SKM-1 (cell line): ENCODE data around the gene SYNJ1.
"Not testable (repeated sequence)": the region's sequence is repeated elsewhere in the genome, so short reads cannot be mapped to it uniquely, and the experiment has no call there.

Source experiments
- DNase-seq: peaks from one replicate; lab custom pipeline; 2025; ENCODE audit not compliant: unreplicated experiment; lab: John Stamatoyannopoulos, UW

Gene SYNJ1

DNA sequence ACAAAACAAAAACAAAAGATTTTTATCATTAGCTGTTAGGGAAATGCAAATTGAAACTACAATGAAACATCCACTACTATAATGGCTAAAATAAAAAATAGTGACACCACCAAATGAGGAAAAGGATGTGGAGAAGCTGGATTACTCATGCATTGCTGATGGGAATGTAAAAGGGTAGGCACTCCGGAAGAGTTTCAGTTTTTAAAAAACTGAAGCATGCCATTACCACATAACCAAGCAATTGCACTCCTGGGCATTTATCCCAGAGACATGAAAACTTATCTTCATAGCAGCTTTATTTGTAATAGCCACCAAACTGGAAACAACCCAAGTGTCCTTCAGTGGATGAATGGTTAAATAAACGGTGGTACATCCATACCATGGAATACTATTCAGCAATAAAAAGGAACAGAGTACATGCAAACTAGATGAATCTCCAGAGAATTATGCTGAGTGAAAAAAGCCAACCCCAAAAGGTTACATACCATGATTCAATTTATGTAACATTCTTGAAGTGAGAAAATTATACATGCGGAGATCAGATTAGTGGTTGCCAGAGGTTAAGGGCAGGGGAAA lies 101.1 kb downstream of the SYNJ1 start:
- no peak for DNase-seq

DNA sequence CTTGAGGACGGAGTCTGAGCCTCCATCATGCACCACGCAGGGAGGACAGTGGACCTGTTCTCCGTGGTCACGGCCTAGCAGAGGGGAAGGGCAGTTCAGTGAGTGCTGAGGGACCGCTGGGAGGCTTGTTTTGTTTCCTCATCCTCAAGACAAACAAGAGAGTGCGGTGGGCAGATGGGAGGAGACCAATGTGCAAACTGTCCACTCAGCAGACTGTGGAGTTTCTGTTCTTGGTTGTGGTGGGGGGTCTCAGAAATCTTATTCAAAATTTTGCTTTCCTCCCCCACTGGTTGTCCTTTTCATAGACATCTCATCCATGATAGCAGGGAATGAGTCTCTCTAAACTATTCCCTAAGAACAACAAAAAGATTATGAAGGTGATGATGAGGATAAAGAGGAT lies 109.6 kb downstream of the SYNJ1 start:
- DNase-seq: not testable (repeated sequence)

DNA sequence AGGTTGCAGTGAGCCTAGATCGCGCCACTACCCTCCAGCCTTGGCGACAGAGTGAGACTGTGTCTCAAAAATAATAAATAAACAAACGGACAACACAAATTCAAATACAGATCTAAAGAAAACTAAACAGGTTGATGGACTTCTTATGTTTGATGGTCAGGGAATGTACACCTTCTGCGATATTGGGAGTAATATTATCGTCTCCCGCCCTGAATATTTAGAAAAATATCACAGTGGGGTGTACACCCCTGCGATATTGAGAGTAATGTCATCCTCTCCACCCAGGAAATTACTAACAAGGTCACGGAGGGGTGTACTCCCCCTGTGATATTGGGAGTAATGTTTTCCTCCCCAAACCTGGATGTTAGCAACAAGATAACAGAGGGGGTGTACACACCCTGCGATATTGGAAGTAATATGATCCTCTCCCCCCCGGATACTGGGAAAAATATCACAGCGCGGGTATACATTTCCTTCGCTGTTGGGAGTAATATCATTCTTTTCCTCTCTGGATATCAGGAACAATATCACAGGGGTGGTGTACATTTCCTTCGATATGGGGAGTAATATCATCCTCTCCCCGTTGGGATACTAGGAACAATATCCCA lies 114.3 kb downstream of the SYNJ1 start:
- DNase-seq: no peak

DNA sequence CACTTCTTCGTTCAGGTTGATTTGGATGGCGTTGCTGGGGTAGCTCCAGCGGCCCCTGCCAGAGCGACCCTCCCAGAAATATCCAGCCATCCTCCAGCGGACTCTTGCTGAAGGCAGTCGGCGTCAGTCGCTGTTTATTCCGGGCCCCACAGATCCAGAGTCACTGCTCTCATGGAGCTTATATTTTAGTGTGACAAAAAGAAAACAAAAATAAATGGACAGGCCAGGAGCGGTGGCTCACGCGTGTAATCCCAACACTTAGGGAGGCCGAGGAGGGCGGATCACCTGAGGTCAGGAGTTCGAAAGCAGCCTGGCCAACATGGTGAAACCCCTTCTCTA lies 114.8 kb downstream of the SYNJ1 start:
- no peak for DNase-seq

DNA sequence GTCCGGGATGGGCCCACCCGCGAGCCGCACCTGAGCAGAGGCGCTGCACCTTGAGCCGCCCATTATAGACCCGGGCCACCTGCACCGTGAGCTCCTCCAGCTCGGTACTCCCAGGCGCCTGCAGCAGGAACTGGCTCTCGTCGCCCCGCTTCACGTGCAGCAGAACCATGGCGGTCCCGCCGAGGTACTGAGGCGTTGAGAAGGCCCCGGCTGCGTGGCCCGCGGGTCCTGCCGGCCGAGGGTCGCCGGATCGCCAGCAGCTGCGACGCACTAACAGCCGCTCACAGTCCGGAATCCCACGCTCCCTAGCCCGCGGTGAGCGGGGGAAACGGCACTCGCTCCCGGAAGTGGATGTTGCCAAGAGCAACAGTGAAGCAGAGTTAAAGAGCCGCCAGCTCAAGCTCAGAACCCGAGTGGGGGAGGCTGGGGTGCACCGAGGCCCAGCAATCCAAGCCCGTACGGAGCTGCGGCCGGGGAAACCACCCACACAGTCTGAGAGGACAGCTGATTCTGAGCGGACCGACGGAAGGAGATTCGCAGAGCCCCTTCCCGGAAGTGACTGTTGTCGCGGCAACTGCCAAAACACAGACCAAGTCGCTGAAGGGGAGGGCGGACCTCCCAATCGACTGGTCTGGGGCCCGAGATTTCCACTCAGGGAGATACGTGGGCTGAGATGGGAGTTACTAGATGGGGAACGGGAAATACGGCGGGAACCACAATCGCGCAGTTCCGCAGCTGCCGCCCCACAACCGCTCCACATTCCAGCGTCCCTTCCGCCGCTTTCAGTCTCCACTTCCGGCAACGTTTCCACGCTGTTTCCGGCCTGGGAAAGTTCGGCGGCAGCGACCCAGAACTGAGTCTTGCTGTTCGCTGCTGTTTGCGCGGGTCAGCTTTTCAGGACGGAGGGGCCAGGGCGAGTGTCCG lies 115.5 kb downstream of the SYNJ1 start, which contains the start of gene CFAP298:
TSS of gene CFAP298 (minus strand) at position 303 of the 924 bp plus-strand sequence. CDS start at position 169, 134 bp downstream.
- peak; percentile 85 for DNase-seq

DNA sequence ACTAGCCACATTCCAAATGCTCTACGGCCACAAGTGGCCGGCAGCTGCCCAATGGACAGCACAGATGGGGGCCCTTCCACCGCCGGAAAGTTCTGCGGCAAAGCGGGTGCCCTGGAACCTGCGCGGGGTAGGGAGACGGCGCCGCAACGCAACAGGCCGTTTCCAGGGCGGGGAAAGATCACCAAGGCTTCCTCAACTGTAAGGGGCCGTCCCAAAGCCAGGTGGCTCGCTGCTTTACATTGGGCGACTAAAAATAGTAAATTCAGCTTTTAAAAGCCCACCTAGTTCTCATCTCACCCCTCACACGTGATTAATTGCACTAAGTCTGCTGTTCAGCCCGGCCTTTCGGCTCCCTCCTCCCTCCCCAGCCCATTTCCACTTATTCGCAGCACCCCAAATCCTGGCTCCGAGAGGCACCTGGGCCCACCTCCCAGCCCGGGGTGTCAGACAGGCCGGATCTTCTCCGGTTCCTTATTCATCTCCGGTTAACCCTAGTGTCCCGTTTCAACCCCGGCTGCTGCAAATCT lies 116.3 kb downstream of the SYNJ1 start:
- DNase-seq: peak; percentile 6

DNA sequence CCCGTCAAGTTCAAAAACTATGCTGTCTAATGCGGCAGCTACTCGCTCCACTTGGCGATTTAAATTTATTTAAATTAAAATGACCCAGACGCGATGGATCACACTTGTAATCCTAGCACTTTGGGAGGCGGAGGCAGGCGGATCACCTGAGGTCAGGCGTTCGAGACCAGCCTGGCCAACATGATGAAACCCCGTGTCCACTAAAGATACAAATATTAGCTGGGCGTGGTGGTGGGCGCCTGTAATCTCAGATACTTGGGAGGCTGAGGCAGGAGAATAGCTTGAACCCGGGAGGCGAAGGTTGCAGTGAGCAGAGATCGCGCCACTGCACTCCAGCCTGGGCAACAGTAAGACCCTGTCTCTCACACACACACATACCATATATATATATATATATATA lies 116.9 kb downstream of the SYNJ1 start:
- DNase-seq: not testable (repeated sequence)

DNA sequence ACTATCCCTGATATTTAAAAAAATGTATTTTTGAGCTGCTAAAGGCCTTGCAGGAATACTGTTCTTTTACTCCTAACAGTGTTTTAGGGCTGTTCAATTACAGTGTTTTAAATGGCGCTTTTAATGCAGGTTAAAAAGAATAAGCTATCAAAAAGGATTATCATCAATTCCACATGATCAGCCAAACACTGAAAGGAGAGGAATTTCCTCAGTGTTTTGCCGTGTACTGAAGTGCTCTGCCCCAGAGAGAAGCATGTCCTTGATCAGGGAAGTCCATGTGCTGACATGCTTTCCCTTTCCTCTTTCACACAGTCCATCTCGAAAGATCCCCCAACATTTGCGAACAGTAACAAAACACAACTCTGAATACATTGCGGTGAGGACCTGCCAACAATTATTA lies 119.0 kb downstream of the SYNJ1 start:
- DNase-seq: no peak

DNA sequence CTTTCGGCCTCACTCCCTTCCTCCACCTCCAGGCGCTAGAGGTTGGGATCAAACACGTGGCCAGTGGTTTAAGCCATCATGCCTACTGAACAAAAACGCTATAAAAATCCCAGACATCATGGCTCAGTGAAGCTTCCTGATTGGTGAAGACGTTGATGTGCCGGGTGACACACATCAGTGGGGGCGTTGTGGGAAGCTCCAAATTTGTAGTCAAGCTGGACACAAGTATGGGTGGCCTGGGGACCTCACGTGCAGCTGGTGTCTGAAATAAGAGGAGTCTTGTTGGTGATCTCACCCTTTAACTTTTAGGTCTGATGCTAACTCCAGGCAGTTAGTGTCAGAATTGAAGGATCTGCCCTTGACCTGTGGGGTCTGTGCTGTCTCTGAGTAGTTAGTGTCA lies 122.3 kb downstream of the SYNJ1 start:
- no peak for DNase-seq

DNA sequence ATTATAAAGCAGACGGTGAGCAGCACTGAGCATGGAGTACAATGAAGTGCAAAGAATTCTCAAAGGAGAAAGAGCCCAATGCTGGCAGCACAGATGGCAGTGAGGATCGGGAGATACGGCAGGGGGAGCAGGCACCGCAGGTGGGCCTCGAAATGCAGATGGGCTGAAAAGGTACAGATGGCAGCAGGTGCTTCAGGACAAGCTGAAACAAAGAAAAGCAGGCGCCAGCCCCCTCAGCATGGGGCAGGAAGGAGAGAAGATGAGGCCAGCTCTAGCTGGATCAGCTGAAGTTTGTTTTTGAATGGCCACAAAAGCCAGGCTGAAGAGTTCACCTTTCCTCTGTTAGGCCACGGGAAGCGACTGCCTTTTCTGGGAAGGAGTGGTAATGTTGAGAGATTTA lies 123.3 kb downstream of the SYNJ1 start:
- DNase-seq: no peak

DNA sequence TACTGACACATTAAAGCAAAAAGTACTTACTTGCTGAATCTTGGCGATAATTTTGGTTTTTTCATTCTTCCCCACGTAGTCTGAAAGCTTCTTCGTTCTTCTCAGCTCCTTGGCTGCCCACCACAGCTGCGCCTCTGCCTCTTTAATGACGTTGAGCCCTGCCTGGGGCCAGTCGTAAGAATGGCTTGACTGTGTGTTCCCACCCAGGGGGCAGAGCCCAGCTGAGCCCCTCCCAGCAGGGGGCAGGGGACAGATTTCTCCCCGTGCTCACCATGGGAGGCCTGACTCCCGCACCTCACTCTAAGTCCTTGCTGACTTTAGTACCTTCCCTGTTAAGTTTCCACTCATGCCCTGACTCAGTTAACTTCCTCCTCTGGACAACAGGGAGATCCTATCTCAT lies 124.7 kb downstream of the SYNJ1 start:
- DNase-seq: no peak

DNA sequence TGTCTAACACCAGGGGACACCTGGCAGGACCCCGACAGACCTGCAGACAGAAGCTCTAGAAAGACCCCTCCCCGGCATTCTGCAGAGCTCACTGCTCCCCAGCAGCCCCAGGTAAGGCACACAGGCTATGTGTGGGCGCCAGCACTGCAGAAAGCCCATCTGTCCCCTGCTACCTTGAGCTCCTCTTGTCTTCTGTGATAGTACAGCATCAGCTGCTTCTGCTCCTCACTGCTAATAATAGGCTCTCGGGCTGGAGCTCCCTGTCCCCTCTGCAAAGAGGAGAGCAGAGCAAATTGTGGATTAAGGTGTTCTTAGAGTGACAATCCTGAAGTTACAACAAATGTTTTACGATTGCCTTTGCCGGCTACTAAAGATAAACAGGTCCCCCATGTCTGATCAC lies 125.7 kb downstream of the SYNJ1 start:
- DNase-seq: no peak

DNA sequence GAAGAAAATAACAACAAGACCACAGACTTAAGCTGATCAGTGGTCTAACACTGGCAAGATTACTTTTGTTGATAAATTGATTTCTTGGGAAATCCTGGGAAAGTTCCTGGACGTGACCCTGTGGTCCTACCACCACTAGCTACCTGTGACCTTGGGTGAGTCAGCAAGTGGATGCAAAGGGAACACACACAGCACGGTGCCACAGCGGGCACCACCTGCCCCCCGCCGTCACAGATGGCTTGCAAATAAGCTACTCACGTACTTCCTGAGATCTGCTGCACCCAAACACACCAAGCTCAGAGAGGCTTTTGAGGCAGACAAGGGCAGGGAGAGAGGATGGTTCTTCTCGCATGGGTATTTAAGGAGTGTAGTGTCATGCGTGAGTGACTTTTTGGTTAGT lies 128.3 kb downstream of the SYNJ1 start:
- DNase-seq: no peak

DNA sequence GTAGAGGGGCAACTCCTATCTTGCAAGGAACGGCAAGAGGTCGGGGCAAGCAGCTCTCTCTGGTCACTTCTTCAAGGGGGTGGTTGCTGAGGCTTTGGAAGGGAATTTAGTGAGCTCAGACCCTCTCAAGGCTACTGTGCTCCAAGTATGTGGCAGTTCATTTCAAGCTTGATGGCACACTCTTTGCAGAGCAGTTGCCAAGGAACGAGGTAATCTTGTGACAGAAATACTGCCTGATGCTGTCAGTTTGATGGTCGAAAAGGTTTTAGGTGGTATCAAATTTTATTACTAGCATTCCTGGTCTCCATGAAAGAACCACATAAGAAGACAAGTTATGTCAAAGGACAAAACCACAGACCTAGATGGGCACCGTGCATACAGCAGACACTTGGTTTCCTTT lies 128.7 kb downstream of the SYNJ1 start:
- no peak for DNase-seq

DNA sequence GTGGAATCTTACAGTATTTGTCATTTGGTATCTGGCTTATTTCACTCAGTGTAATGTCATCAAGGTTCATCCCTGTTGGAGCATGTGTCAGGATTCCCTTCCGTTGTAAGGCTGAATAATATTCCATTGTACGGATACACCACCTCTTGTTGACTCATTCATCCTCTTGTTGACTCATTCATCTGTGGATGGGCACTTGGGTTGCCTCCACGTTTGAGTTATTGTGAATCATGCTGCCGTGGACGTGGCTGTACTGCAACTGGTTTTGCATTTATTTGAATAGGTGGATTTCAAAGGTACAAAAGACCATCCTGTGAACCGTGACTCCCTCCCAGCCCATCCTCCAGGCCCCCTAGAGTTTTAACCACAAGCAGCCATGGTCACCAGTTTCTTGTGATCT lies 130.6 kb downstream of the SYNJ1 start:
- no peak for DNase-seq

DNA sequence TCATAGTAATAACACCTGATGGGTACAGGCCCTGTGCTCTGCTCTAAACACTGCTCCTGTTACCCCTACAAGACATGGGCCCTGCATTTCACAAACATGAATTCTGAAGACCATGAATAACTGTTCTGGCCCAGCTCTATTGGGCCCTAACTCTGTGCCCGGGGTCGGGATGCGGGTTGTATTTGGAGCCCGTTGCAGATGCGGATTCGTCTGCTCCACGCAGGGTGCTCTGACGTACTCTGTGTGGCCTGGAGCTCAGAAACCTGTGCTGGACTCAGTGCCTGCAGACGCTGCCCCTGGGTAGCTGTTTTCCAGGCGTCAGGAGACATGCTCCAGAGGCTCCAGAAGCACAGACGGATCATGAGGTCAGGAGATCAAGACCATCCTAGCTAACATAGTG lies 132.4 kb downstream of the SYNJ1 start:
- no peak for DNase-seq

DNA sequence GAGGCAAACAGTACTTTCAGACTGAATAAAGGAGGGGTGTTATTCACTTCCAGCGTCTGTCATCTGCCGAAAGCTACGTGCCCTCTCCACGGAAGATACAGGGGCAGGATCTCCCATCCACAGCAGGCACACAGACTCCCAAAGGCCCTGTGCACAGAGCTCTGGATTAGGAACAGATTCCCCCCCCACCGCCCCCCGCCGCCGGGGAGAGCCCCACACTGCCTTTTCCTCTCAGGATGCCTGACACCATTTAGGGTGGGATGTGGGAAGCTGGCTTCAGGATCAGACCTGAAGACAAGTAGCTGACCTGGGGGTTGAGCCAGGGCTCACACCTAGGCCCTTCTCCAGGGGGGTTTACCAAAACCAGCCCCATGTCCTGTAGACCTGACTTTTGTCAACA lies 134.1 kb downstream of the SYNJ1 start:
- no peak for DNase-seq

DNA sequence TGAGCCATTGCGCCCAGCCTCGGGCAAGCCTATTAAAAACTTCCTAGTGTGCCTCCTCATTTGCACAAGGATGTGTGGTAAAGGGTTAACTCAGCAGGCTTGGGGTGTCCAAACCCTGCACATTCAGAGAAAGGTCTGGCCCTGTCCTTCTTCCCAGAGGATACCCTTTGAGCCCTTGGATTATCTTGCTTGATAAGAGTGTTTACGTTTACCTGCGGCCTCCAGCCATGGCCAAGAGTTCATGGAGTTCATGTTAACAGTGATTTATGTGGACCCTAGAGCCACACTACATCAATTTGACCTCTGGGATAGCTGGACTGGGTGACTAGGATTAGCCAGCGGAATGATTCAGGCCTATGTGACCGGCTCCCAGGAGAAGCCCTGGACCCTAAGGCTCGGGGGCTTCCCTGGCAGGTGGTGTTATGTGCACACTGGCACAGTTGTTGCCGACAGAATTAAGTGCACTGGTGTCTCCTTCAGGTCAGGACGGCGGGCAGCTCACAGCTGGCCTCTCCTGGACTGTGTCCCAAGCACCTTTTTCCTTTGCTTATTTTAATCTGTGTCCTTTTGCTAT lies 134.8 kb downstream of the SYNJ1 start:
- DNase-seq: no peak

DNA sequence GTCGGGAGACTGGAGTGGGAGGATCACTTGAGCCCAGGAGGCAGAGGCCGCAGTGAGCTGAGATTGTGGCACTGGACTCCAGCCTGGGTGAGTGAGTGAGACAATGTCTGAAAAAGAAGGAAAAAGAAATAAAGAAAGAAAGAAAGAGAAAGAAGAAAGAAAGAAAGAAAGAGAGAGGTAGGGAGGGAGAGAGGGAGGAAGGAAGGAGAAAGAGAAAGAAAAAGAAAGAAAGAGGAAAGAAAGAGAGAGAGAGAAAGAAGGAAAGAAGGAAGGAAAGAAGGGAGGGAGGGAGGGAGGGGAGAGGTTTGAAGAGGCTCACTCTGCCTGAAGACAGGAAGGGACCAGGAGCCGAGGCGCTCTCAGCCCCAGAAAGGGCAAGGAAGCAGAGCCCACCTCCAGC lies 137.7 kb downstream of the SYNJ1 start:
- DNase-seq: no peak

DNA sequence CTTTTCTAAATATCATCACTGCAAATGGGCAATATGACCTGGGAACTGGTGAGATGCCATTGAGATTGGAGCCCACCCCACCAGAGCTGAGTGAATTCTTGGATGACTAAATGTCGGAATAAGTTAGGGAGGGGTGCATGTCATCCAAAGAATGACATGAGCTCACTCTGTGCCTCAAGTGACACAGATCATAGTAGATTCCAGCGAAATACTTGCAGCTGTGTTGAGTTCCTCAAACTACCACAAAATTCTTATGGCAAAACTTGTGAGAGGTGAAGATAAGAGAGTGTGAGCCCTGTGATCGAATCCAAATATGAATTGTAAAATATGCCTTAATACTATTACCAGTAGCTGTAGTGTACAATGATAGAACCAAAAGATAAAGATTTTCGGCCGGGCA lies 140.2 kb downstream of the SYNJ1 start:
- DNase-seq: no peak

DNA sequence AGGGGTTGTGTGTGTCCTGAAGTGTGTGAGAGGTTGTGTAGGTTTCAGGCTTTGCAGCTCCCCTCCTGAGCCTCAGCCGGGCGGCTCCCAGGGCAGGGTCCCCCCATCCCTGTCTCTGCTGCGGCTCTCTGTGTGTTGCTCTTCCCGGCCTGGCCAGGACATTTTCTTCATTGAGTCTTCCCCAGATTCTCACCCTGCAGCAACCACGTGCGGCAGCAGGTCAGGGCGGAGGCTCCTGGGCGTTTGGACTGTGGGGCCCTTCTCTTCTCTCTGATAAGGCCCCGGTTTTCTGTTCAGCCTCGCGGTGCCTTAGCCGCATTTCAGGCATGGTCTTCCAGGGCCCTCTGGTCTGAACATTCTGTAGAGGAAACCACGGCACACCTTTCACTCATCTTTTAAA lies 140.7 kb downstream of the SYNJ1 start:
- no peak for DNase-seq

DNA sequence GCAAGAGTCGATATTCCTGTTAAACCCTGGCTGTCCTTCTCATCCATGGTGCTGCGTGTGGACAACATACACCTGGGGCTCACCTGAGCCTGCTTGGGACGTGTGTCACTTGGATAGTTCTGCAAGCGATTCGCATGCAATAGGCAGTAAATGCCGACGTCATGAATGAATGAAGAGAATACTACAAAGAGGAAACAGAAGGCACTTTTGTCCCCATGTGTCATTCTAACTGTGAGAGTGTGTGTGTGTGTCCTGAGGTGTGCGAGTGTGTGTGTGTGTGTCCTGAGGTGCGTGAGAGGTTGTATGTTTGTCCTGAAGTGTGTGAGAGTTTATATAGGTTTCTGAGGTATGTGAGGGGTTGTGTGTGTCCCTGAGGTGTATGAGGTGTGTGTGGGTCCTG lies 141.8 kb downstream of the SYNJ1 start:
- no peak for DNase-seq
